Measurements from ENCODE around the gene OTOGL.

OTOGL gene

GRCh38 chr12:80178846-80179245 is 79.5 kb downstream of the OTOGL start:
- Histone ChIP-seq H3F3A (ENCODE audit: low read depth) (no peaks in the 10 kb centered on the region), H3K4me2 (ENCODE audit: low read depth, low read length, poor library complexity, severe bottlenecking) (no peak overlapping the region), H3K4me1 (ENCODE audit: insufficient read depth, low read length, poor library complexity, severe bottlenecking) (peaks cover 9% of the 10 kb centered on the region), H3K27me3 (ENCODE audit: insufficient read depth, low read length, poor library complexity, severe bottlenecking) (no peaks in the 10 kb centered on the region), H2AFZ (ENCODE audit: low read length) (no peak overlapping the region), H3K9me2 (replicated peaks; ENCODE audit: low read depth, low read length) (no peaks in the 10 kb centered on the region), H3K9ac (ENCODE audit: low read depth, low read length, poor library complexity, severe bottlenecking) (no peak overlapping the region), H3K79me2 (ENCODE audit: insufficient read depth, low read length) (no peaks in the 10 kb centered on the region), H3K36me3 (ENCODE audit: insufficient read depth, low read length) (no peaks in the 10 kb centered on the region), H4K20me1 (ENCODE audit: insufficient read depth, low read length, poor library complexity, severe bottlenecking) (no peaks in the 10 kb centered on the region), H3K9me3 (ENCODE audit: insufficient read depth, low read depth, low read length) (no peaks in the 10 kb centered on the region), H3K4me3 (ENCODE audit: low read length, poor library complexity, severe bottlenecking) (no peak overlapping the region)
- TF ChIP-seq EZH2phosphoT487 (IDR thresholded peaks at IDR 0.05; ENCODE audit: borderline replicate concordance) = no peak
- TF ChIP-seq CTCF (conservative IDR thresholded peaks at IDR 0.05; ENCODE audit: low read length) = no peak

- no peak overlapping the region for H3K4me2 ChIP-seq (ENCODE audit: low read depth, low read length, poor library complexity, severe bottlenecking)
- no peaks in the 10 kb centered on the region for H3K9me2 ChIP-seq (replicated peaks; ENCODE audit: low read depth, low read length)
- H3K9me3 ChIP-seq (ENCODE audit: insufficient read depth, low read depth, low read length) = no peaks in the 10 kb centered on the region
- no peak overlapping the region for H2AFZ ChIP-seq (ENCODE audit: low read length)
- TF ChIP-seq CTCF (conservative IDR thresholded peaks at IDR 0.05; ENCODE audit: low read length) (no peak), EZH2phosphoT487 (IDR thresholded peaks at IDR 0.05; ENCODE audit: borderline replicate concordance) (no peak)
- H3K27me3 ChIP-seq (ENCODE audit: insufficient read depth, low read length, poor library complexity, severe bottlenecking) = no peaks in the 10 kb centered on the region
- no peaks in the 10 kb centered on the region for H4K20me1 ChIP-seq (ENCODE audit: insufficient read depth, low read length, poor library complexity, severe bottlenecking)
- no peaks in the 10 kb centered on the region for H3K79me2 ChIP-seq (ENCODE audit: insufficient read depth, low read length)
- no peaks in the 10 kb centered on the region for H3K36me3 ChIP-seq (ENCODE audit: insufficient read depth, low read length)
- peaks cover 9% of the 10 kb centered on the region for H3K4me1 ChIP-seq (ENCODE audit: insufficient read depth, low read length, poor library complexity, severe bottlenecking)
- no peak overlapping the region for H3K4me3 ChIP-seq (ENCODE audit: low read length, poor library complexity, severe bottlenecking)
- no peak overlapping the region for H3K9ac ChIP-seq (ENCODE audit: low read depth, low read length, poor library complexity, severe bottlenecking)
- no peaks in the 10 kb centered on the region for H3F3A ChIP-seq (ENCODE audit: low read depth)
These were observed 84.6 kb downstream of the OTOGL start for GRCh38 chr12:80183939-80184338.

- Histone ChIP-seq H3K4me2 (ENCODE audit: low read depth, low read length, poor library complexity, severe bottlenecking) (no peak overlapping the region), H3K9me3 (ENCODE audit: insufficient read depth, low read depth, low read length) (no peaks in the 10 kb centered on the region), H3K9ac (ENCODE audit: low read depth, low read length, poor library complexity, severe bottlenecking) (no peak overlapping the region), H3K9me2 (replicated peaks; ENCODE audit: low read depth, low read length) (no peaks in the 10 kb centered on the region), H3K4me1 (ENCODE audit: insufficient read depth, low read length, poor library complexity, severe bottlenecking) (peaks cover 5% of the 10 kb centered on the region), H3K4me3 (ENCODE audit: low read length, poor library complexity, severe bottlenecking) (no peak overlapping the region), H2AFZ (ENCODE audit: low read length) (no peak overlapping the region), H3K36me3 (ENCODE audit: insufficient read depth, low read length) (no peaks in the 10 kb centered on the region), H3F3A (ENCODE audit: low read depth) (no peaks in the 10 kb centered on the region), H3K79me2 (ENCODE audit: insufficient read depth, low read length) (no peaks in the 10 kb centered on the region), H3K27me3 (ENCODE audit: insufficient read depth, low read length, poor library complexity, severe bottlenecking) (no peaks in the 10 kb centered on the region), H4K20me1 (ENCODE audit: insufficient read depth, low read length, poor library complexity, severe bottlenecking) (no peaks in the 10 kb centered on the region)
- TF ChIP-seq CTCF (conservative IDR thresholded peaks at IDR 0.05; ENCODE audit: low read length) = no peak
- no peak for TF ChIP-seq EZH2phosphoT487 (IDR thresholded peaks at IDR 0.05; ENCODE audit: borderline replicate concordance)
These were observed 85.6 kb downstream of the OTOGL start for GRCh38 chr12:80184926-80185325.
